Gastrocnemius medialis (tissue), 4 donors: ENCODE measurements around the gene LGALS12.

Experiments
- CTCF ChIP-seq, 5 experiments: fragments of 450-650 bp in 3 of 5; fragments of 200-600 bp in 2 of 5; sonication (generic) in 2 of 5; IDR thresholded peaks in 4 of 5; conservative IDR thresholded peaks in 1 of 5; 1 replicate in 4 of 5; 2 replicates in 1 of 5; pipeline ENCODE4 v1.5.1; 2016 to 2019; ENCODE audit warnings: antibody characterized with exemption in 5 of 5, mild to moderate bottlenecking in 3 of 5, moderate library complexity in 3 of 5
- POLR2A ChIP-seq, 2 donors: fragments of 450-650 bp; IDR thresholded peaks; one replicate each; pipeline ENCODE4 v1.6.1; 2017; ENCODE audit warnings: antibody characterized with exemption in 2 of 2, mild to moderate bottlenecking in 2 of 2, moderate library complexity in 2 of 2

DNA sequence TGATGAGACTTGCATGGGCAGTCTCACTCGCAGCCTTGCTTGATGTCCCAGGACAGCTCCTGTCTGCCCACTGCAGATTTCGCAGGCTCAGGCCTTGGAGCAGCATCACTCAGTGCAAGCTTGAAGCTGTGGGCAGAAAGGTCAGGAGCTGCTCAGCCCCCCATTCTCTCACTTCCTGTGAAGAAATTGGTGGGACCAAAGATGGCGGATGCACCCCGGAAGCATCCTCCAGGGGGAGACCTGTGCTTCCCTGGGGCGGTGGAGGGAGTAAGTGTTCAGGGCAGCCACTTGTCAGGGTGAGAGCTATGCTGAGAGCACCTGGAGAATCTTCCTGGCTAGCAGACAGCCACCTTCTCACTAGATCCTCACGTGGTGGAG, 46.0 kb downstream of the LGALS12 start:
- TF ChIP-seq POLR2A (IDR thresholded peaks at IDR 0.05) (no peak), CTCF (IDR thresholded peaks at IDR 0.05 in 4 of 5, conservative IDR thresholded peaks at IDR 0.05 in 1 of 5) (no peak)
